Measurements from ENCODE around the gene CD99. TPM values are rescaled to one million over a fixed set of nuclear protein-coding genes. Genes with fewer than 3 reads are reported as not detected.
"Not testable (repeated sequence)": the region's sequence is repeated elsewhere in the genome, so short reads cannot be mapped to it uniquely, and the experiment has no call there.

Gene CD99
- total RNA-seq, 1 donor from 2014 or later, result 102 TPM

GRCh38 chrX:2700405-2701320 lies 9.6 kb downstream of the CD99 start:
- DNase-seq, result no peak

GRCh38 chrX:2701600-2701999 lies 10.5 kb downstream of the CD99 start:
- peak; percentile 56 for DNase-seq

- DNase-seq, result peak; percentile 46
These were observed 12.9 kb downstream of the CD99 start for GRCh38 chrX:2703991-2704369.

- no peak for DNase-seq
These were observed 14.1 kb downstream of the CD99 start for GRCh38 chrX:2705046-2705832.

GRCh38 chrX:2707334-2707760 lies 16.3 kb downstream of the CD99 start:
- peak; percentile 83 for DNase-seq

DNA sequence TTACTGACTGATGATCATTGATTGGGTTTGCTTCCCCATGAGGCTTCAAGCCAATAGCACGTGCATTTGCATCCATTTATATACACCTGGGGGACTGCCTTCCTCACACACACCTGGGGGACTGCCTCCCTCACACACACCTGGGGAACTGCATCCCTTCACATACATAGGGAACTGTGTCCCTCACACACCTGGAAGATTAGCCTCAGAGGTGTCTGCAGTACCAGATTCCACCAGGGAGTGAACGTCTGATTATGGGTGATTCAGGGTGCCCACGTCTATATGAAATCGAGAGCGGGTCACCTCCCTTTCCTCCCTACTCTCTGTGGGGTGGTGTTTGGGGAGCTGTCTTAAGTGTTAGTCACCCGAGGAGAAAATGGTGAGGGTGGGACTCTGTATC lies 16.9 kb downstream of the CD99 start:
- DNase-seq, result no peak

- DNase-seq, result no peak
These were observed 17.6 kb downstream of the CD99 start for GRCh38 chrX:2708592-2709188.

DNA sequence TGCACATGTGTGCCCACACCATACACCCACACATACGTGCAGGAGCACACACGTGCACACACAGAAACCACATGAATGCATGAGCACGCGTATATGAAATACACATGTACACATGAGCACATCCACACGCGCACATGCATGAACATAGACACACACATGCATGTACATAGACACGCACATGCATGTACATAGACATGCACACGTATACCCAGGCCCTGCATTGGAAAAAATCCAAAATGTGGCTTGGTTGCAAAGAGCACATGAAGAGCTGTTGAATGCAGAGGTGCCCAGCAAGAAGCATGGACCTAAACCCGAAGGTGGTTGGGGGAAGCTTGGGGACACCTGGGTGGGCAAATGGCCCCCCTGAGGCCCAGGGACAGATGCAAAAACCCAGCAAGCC lies 18.5 kb downstream of the CD99 start:
- DNase-seq, result no peak

DNA sequence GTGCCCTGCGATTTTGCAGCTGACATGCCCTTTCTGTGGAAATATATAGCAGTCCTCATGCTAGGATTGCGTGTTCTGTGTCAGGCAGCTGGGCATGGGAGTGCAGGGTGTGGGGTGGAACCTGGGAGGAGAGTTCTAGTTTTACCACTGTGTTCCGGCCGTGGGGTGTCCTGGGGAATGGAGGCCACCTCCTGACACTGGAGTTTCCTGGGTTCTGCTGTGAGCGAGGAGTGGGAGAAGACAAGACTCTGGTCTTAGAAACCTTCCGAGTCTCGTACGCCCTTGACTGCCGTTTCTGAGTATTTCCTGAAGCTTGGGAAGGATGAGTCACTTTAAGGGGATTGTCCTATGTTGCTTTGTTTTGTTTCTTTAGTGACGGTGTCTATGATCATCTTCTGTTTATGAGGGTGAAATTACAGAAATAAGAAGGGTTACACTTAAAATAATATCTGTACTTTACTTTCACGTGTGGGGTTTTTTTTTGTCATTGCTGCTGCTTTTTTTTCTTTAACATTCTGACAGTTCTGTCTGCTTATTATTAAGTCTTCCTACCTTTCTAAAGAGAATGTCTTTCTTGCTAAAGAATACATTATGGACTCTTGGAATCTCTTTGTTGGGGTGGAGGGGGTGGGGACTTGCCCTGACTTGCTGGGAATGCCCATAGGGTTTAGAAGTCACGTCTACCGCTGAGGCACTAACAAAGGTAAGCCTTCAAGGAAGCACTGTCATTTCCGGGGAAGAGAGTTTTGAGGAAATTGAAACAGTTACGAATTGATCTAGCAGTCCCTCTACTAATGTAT lies 19.1 kb downstream of the CD99 start:
- peak; percentile 67 for DNase-seq

- DNase-seq, result no peak
These were observed 20.3 kb downstream of the CD99 start for GRCh38 chrX:2711441-2711840.

DNA sequence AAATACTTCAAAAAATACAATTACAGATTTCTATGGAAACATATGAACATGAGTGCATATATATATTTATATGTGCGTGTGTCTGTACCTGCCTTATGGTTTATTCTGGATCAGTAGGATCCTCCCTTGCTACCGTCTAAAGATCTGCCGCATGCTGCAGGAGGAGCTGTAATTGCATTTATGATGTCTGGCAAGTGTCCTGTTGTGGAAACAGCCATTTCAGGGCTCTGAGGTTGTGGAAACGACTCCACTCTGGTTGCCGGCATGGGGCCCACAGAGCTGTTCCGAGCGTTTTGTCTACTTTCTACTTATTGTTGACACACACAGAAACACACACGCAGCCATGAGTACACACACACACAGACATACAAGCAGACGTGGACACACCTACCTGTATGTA lies 21.3 kb downstream of the CD99 start:
- DNase-seq, result no peak

- DNase-seq, result no peak
These were observed 22.1 kb downstream of the CD99 start for GRCh38 chrX:2712890-2713840.

DNA sequence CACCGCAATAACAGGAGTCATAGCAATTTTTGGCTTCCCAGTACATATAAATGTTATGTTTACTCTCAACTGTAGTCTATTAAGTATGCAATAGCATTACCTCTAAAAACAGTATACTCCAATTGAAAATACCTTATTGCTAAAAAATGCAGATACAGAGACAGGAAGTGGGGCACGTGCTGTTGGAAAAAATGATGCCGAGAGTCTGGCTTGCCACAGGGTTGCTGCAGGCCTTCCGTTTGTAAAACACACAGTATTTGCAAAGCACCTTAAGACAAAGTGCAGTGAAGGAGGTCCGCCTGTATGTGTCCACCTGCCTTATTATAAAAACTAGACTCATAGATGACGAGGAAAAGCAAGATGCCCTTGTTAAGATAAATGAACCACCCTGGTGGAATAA lies 23.5 kb downstream of the CD99 start:
- DNase-seq, result no peak

GRCh38 chrX:2715066-2715600 lies 24.0 kb downstream of the CD99 start:
- no peak for DNase-seq

- DNase-seq, result no peak
These were observed 26.2 kb downstream of the CD99 start for GRCh38 chrX:2717312-2717711.

- DNase-seq, result no peak
These were observed 27.7 kb downstream of the CD99 start for GRCh38 chrX:2718821-2719220.

DNA sequence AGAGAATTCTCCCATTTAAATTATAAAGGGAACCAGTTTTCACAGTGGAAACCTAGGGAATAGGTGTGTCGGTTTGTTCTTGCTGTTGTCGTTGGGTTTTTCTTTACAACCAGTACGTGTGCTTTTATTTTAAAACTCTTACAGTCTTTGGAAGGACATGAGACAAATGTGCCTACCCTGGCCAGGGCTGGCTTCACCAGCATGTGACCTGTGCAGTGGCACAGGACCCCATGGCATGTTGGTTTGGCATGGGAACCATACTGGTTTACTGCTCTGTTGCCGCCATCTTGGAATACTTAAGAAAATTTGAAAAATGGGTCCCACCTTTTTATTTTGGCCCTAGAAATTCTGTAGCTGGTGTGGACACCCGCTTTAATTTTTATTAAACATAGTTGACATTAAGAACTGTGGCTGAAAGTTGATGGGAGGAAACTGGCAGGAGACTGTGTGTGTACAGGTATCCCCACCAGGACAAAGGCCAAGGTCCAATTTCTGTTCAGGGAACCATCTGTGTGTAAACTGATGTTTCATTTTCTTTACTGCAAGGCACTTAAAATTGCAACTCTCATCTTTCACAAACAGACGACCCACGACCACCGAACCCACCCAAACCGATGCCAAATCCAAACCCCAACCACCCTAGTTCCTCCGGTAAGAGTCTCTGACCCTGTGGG lies 28.8 kb downstream of the CD99 start:
- no peak for DNase-seq

GRCh38 chrX:2723286-2723879 lies 32.3 kb downstream of the CD99 start:
- no peak for DNase-seq

- not testable (repeated sequence) for DNase-seq
These were observed 36.2 kb downstream of the CD99 start for GRCh38 chrX:2727264-2727663.

- DNase-seq, result no peak
These were observed 41.0 kb downstream of the CD99 start for GRCh38 chrX:2732076-2732475.

All from tongue (tissue), 2 donors.